Stimulated activated CD4-positive, alpha-beta T cell treated with anti-CD3 and anti-CD28 coated beads, Interleukin-1b, Interleukin-23, amount 100 ng/mL, for 24 hours (primary cell): ENCODE results near the gene ARHGEF5.
"Not testable (repeated sequence)": the region's sequence is repeated elsewhere in the genome, so short reads cannot be mapped to it uniquely, and the experiment has no call there.

ENCODE experiments used
- DNase-seq, 4 experiments: peaks; one replicate each; pipeline ENCODE4 v3.0.0-alpha.2; 2020; ENCODE audit warnings: low read depth in 4 of 4, low spot score in 1 of 4

ARHGEF5 gene

GRCh38 chr7:144427539-144427938 lies 72.3 kb downstream of the ARHGEF5 start:
- DNase-seq, result not testable (repeated sequence)

- DNase-seq, result no peak
These were observed 73.2 kb downstream of the ARHGEF5 start for GRCh38 chr7:144428431-144428830.
